Islet of Langerhans (tissue), 1 donor: ENCODE measurements around the gene ZNF407.
A peak's percentile ranks its signal among the peaks of the same experiment; 100 is the strongest.

Experiments used
- FAIRE-seq: peaks from one replicate; lab custom pipeline; 2011; peaks lifted over from hg19 to GRCh38; lab: Jason Lieb, UNC

Gene ZNF407

DNA sequence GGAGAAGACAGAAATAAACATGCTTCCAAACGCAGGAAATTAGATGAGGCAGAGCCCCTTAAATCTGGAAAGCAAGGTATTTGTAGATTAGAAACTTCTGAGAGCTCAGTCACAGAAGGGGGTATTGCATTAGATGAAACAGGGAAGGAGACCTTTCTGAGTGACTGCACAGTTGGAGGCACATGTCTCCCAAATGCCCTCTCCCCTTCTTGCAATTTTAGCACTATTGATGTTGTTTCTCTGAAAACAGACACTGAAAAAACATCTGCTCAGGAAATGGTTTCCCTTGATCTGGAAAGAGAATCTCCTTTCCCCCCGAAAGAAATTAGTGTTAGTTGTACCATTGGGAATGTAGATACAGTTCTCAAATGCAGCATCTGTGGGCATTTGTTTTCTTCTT lies 33.5 kb downstream of the ZNF407 start:
- no peak for FAIRE-seq

DNA sequence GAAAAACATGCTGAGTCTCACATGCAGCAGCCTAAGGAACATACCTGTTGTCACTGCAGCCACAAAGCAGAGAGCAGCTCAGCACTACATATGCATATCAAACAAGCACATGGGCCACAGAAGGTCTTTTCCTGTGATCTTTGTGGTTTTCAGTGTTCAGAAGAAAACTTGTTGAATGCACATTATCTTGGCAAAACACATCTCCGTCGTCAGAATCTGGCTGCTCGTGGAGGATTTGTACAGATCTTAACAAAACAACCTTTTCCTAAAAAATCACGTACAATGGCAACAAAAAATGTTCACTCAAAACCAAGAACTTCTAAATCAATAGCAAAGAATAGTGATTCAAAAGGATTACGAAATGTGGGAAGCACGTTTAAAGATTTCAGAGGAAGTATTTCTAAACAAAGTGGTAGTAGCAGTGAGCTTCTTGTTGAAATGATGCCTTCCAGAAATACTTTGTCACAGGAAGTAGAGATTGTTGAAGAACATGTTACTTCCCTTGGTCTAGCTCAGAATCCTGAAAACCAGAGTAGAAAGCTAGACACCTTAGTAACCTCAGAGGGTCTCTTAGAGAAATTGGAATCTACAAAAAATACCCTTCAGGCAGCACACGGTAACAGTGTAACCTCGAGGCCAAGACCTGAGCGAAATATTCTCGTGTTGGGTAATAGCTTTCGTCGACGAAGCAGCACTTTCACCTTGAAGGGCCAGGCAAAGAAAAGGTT lies 34.1 kb downstream of the ZNF407 start:
- FAIRE-seq, result no peak

DNA sequence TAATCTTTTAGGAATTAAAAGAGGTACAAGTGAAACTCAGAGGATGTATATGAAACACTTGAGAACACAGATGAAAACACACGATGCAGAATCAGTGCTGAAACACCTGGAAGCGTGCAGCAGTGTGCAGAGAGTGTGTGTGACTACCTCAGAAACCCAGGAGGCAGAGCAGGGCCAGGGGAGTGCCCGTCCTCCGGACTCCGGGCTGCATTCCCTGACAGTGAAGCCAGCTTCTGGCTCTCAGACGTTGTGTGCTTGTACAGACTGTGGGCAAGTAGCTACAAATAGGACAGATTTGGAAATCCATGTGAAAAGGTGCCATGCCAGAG lies 34.6 kb downstream of the ZNF407 start:
- no peak for FAIRE-seq

DNA sequence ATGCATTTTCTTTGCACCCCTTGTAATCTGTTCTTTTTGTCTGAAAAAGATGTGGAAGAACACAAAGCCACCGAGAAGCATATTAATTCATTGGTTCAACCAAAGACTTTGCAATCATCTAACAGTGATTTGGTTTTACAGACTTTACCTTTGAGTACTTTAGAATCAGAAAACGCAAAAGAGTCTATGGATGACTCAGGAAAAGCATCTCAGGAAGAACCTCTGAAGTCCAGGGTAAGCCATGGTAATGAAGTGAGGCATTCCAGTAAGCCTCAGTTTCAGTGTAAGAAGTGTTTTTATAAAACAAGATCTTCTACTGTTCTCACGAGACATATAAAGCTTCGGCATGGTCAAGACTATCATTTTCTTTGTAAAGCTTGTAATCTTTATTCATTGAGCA lies 35.2 kb downstream of the ZNF407 start:
- FAIRE-seq, result no peak

DNA sequence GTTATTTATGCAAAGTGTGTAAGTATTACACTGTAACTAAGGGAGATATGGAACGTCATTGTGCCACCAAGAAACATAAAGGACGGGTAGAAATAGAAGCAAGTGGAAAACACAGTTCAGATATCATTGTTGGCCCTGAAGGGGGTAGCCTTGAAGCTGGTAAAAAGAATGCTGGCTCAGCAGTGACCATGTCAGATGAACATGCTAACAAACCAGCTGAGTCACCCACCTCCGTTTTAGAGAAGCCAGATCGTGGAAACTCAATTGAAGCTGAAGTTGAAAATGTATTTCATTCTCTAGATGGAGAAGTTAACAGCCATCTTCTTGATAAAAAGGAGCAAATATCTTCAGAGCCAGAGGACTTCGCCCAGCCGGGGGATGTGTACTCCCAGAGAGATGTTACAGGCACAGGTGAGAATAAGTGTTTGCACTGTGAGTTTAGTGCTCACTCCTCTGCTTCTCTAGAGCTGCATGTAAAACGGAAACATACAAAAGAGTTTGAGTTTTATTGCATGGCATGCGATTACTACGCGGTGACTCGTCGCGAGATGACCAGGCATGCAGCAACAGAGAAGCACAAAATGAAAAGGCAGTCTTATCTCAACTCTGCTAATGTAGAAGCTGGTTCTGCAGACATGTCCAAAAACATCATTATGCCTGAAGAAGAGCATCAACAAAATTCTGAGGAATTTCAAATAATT lies 36.1 kb downstream of the ZNF407 start:
- no peak for FAIRE-seq

DNA sequence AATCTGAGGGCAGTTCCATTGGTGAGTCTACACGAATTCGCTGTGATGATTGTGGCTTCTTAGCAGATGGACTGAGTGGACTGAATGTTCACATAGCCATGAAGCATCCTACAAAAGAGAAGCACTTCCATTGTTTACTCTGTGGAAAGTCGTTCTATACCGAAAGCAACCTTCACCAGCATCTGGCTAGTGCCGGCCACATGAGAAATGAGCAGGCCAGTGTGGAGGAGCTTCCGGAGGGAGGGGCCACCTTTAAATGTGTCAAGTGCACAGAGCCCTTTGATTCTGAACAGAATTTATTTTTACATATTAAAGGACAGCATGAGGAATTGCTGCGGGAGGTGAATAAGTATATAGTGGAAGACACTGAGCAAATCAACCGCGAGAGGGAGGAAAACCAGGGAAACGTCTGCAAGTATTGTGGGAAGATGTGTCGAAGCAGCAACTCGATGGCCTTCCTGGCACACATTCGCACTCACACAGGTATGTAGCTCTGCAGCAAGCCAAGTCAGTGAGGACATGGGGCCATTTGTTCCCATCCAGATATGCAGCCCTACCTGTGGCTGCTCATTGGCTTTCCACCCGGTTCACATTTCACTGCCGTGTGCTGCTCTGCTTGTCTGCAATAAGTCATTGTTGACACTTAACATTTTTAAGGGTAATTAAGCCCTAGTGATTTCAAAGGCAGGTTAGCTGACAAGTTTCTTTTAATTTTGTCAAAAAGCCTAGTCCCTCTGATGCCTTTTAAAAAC lies 37.7 kb downstream of the ZNF407 start:
- FAIRE-seq, result peak; percentile 47

DNA sequence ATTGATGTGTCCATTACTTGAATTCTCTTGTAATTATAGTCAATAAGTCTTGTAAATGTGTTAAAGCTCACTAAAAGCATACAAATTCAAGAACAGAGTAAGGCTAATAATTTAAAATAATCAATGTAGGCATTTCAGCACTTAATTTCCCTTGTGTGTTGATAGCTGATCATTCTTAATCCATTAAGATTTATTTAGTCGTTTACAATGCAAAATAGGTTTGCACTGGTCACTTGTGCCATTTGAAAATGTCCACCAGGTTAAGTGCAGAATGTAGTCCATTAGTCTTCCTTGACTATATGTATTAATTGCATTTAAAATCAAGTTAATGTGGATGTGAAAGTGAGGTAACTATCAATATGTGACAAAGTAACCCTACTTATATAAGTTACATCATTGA lies 39.4 kb downstream of the ZNF407 start:
- no peak for FAIRE-seq

DNA sequence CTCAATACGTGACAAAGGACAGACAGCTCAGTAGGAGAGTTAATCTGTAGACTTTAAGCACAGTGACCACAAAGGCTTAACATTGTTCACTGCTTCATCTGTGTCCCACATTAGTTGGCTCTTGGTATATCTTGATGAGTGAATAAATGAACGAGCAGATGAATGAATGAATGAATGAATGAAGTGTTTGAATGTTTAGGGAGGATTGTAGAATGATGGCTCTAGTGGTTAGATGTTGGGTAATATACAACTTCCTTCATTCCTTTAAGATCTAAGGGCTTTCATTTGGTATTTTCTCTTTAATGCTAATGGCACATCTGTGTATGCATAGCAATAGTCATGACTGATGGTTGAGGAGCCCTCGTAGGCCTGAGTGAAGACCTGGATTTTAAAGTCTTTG lies 40.5 kb downstream of the ZNF407 start:
- FAIRE-seq, result no peak

DNA sequence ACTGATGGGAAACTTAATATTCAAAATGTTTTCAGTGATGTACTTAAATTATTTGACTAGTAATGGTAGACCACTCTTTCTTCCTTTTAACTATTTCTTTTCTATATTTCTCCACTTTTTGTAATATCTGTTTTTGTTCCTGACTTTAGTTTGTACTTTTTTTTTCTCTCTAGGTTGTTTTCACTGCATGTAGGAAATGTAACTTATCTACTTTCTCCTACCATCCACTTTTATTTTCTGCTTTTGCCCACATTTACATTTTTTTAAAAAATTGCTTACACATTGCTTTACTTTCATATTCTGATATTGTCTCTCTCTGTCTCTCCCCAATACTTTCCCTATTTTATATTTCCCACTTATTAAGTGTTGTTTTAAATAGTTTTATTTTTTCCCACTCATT lies 47.0 kb downstream of the ZNF407 start:
- FAIRE-seq, result peak; percentile 82

DNA sequence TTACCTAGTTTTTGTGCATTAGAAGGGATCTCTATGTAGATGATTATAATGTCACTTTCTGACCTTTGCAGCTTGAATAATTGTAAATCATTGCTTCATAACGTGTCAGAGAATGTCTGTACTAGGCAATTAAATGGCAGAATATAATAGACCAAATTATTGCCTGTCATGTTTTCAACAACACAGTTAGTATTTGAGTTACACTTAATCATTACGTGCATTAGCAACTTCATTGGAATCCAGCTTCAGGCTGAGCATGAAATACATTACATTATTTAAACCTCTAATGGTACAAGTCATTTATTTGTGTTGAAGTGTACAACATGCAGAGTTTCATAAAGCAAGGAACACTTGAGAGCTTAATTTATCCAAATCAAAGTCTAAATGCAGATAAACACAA lies 48.0 kb downstream of the ZNF407 start:
- no peak for FAIRE-seq

DNA sequence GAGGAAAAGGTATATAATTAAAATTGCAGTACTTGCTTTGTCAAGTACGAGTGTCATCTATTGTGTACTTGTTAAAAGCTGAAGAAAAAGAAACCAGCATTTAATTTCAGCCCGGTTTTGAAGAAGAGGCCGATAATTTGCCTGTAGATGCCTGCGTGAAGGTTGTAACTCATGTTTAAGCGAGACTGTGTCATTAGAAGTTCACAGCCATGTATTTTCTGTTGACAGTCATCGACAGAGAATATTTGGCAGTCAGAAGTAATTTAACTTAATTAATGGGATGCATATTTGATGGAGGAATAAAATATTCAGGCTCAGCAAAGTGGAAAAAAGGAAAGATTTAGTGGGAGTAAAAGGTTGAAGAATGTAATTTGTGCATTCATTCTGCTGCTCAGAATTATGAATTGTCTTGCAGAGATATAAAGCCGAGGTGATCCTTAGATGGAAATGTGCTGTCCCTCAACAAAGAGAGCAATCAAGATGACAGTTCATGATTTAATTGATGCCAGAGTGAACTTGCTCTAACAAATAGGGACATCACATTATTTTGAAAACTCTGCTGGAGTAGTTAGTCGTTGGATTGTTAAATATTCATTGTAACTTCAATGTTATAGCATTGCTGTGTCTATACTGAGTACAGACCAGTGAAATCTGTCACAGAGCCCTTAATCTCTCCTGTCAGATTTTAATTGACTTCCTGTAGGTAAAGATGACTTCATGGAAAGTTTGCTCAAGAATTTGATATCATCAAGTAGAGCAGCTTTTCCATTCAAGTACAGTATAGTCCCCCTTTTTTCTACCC lies 53.9 kb downstream of the ZNF407 start:
- FAIRE-seq, result no peak

DNA sequence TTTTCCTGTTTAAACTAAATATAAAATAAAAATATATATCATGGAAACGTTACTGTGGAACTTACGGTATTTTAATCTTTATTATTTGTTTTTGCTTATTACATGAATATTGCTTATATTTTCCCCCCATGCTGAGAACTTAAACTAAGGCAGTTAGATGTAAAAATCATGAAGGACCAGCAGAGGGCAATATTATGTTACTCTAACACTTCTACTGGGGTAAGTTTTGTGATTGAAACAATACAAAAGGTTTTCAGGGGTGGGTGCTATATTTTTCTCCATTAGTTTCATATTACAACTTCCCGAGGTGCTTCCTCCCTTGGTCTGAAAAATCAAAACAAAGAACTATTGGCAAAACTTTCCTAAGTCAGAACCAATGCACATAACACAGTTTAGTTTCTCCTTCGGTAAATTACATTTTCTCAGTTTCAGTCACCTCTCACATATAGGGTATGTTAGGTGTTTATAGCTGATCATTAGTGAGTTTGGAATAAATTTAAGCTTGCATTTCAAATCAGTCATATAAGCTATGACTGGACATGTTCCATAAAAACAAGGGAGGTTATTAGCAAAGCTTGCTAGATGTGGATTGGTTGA lies 54.8 kb downstream of the ZNF407 start:
- FAIRE-seq, result peak; percentile 99

DNA sequence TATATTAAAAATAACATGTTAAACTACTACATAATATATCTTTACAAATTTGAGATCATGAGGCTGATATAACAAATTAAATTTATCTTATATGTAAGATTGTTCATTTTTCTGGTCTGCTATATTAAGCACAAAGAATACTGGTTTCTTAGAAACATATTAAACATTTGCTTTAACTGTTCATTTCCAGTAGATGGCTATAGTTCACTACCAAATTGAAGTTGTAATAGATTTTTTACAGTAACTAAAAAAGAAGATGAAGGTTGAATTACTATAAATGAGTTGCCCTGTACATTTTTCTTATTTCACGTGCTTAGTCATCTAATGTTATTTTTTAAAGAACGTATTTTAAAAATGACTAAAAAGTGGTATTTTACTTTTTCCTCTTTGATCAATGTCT lies 57.0 kb downstream of the ZNF407 start:
- FAIRE-seq, result peak; percentile 100

DNA sequence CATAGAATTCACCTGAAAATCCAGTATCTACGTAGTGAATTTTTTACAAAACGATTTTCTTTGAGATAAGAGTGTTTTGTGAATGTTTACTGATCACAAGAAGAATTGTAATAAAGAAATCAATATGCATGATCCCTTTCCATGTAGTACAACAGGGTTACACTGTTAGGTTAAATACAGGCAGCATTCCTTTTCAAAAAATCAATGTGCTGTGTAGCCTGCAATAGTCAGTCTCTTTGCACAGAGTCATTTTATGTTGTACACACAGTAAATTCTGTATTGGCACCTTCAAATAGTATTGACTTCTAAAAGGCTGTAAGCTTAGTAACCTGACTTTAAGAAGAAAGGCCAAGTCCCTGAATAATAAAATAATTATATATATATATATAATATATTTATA lies 63.3 kb downstream of the ZNF407 start:
- no peak for FAIRE-seq

DNA sequence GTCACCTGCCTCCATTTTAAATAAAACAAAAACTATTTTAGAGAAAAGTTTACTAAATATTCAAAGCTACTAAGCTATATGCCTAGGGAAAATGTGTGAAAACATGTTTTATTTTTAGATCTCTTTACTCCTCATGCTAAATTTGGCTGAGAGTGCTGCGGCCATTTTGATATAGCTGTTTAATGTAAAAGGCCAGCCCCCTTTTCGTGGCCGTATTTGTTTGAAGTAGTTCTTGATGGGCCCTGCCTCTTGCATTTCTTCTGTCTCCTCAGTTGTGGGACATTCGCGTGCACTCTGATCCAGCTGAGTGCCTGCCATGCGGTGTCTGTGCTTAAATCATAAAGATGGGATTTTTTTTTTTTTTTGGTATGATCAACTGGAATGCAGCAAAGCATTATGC lies 64.0 kb downstream of the ZNF407 start:
- no peak for FAIRE-seq

DNA sequence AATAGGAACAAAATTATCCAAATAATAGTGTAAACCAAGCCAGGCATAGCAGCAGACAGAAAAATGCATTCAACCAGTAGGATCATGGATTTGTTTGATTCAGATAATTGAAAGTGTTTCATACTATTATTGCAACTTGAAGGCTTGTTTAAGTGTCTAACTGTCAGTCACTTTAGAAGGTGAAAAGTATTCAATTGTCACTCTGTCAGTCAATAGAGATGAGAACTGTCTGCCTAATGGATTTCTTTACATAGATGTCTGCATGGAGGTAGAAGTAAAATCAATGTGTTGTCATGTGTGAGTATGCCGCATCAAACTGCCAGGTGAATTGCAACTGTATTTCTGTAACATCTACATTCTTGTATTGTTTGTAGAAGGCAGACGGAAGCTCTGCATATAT lies 65.0 kb downstream of the ZNF407 start:
- FAIRE-seq, result no peak

DNA sequence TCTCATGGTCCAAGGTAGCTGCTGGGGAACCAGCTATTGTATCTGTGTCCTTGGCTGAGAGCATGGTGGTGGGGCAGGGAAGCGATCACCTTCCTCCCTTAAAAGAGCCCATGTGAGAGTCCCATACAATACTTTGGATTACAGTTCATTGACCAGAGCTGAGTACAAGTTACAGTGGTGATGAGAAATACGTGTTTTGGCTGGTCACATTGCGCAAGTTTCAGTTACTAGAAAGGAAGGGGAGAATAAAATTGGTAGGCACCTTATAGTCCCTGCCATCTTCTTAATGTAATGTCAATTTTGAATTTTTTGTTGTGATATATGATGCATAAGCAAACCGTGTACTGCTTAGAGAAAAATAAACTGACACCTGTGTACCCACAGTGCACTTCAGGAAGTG lies 67.7 kb downstream of the ZNF407 start:
- no peak for FAIRE-seq

DNA sequence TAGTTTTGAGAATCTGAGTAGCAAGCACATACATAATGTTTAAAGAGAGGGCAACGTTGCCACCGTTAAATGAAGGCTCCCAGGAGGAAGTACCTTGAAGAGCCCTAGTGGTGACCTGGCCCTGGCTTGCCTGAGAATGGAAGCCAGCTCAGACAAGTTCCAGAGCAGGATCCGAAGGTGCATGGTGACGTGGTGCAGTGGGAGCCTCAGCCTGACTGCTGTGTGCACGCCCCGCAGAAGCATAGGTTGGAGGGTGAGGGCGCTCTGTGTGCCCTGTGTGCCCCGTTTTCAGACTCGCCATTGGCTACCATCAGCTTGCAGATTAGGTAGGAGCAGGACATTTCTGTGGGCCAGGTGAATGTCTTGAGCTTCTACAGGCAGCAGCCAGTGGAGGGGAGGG lies 68.2 kb downstream of the ZNF407 start:
- no peak for FAIRE-seq

DNA sequence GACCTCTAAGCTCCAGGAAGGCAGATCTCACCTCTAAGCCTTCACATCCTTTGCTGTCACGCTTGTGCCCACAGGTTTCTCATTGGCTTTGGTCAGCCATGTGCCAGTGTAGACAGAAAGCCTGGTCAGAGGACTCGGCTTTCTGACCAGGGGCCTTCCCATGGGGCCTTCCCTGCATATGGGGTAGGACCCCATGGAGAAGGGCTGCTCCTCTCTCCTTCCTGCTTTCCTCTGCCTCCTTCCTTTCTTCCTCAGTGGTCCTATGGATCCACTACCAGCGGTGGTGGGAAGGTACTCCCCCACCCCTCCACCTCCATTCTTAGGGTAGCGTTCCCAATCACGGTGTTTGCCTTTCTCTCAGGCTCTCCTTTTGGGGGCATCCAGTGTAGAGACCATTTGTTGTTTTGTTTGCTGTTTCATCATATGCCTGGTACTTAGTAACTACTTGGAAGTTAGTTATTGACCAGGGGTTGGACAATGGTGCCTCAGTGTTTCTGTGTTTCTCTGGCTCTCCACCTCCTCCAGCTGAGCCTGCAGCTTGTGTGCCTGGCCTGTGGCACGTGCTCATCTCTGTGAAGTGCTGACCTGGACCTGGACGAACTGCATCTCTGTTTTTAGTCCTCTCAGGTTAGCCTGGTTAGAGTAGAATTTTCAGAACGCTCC lies 71.6 kb downstream of the ZNF407 start:
- FAIRE-seq, result no peak

DNA sequence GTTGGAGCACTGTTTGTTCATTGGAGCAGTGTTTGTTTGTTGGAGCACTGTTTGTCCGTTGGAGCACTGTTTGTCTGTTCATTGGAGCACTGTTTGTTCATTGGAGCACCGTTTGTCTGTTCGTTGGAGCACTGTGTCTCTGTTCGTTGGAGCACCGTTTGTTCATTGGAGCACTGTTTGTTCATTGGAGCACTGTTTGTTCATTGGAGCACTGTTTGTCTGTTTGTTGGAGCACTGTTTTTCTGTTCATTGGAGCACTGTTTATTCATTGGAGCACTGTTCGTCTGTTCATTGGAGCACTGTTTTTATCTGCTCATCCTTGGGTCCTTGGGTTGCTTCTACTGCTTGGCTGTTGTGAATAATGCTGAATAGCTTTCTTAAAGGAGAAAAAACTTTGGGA lies 74.7 kb downstream of the ZNF407 start:
- FAIRE-seq, result no peak

DNA sequence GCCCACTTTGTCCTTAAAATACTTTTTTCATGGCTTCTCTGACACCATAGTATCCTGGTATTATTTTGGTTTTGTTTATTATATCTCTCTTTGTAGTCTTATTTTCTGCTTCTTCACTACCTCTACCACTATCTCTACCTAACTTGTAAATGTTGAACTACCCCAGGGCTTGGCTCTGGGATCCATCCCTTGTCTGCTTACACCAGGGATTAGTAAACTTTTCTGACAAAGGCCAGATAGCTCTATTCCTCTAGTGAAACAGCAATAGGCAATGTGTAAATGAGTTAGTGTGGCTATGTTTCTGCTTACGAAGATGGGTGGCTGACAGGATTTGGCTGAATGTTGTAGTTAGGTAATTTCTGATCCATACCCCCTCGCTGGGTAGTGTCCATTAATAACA lies 76.8 kb downstream of the ZNF407 start:
- no peak for FAIRE-seq
